ENCODE results near the gene OSTF1.

Gene OSTF1

DNA sequence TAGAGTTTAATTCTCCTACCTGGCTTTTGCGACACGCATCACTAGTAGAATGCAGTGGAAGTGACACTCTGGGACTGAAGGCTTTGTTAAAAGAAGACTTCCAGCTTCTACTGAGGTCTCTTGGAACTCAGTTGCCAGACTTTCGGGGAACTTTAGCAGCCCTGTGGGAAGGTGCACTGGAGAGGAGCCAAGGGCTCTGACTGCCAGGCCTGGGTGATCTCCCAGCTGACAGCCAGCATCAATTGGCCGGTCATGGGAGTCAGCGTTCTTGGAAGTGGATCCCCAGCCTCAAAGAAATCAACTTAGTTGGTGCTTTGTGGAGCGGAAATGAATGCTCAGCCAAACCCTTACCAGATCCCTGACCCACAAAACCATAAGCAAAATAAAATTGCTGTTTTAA, 87.1 kb downstream of the OSTF1 start:
- no peaks in the 10 kb centered on the region for H3K27me3 Mint-ChIP-seq (ENCODE audit: low read depth)
- H3K9me3 Mint-ChIP-seq: no peaks in the 10 kb centered on the region
- no peak overlapping the region for H3K27ac Mint-ChIP-seq
- peaks cover 24% of the 10 kb centered on the region for H3K4me1 Mint-ChIP-seq (ENCODE audit: low read depth)
- H3K36me3 Mint-ChIP-seq (ENCODE audit: low read depth): peaks cover 26% of the 10 kb centered on the region
- H3K4me3 Mint-ChIP-seq: no peak overlapping the region
- no peak for DNase-seq (ENCODE audit: low spot score)

DNA sequence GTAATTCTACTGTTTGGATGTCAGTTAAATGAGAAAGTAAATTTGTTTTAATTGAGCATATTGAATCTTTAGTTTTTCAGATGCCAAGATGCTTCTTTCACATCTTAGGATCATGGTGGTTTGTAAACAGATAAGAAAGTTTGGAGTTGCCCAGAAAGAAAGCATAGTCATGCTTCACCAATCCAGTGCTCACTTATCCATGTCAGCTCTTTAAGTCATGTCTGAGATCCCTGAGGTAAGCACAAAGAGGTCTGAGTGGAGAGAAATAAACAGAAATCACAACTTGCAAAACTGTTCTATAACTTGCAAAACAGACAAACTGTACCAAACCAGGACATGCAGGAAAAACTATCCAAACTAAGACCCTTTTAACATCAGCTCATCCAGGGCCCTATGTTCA, 87.7 kb downstream of the OSTF1 start:
- no peak for DNase-seq (ENCODE audit: low spot score)
- H3K27me3 Mint-ChIP-seq (ENCODE audit: low read depth): no peaks in the 10 kb centered on the region
- no peaks in the 10 kb centered on the region for H3K9me3 Mint-ChIP-seq
- no peak overlapping the region for H3K27ac Mint-ChIP-seq
- peaks cover 18% of the 10 kb centered on the region for H3K4me1 Mint-ChIP-seq (ENCODE audit: low read depth)
- H3K36me3 Mint-ChIP-seq (ENCODE audit: low read depth): peaks cover 20% of the 10 kb centered on the region
- no peak overlapping the region for H3K4me3 Mint-ChIP-seq

DNA sequence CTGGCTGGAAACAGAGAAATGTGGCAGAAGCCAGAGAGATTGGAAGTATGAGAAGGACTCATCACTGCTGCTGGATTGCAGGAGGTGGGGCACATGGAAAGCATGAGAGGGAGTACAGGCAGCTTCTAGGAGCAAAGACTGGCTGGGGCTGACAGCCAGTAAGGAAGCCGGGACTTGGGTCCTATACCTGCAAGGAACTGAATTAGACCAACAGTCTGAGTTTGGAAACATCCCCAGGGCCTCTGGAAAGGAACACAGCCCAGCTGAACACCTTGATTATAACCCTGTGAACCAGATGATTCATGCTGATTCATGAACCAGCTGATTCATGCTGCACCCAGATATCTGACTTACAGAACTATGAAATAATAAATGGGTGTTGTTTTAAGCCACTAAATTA, 93.4 kb downstream of the OSTF1 start:
- Mint-ChIP-seq H3K9me3 (no peaks in the 10 kb centered on the region), H3K4me3 (no peak overlapping the region)
- DNase-seq (ENCODE audit: low spot score): no peak

DNA sequence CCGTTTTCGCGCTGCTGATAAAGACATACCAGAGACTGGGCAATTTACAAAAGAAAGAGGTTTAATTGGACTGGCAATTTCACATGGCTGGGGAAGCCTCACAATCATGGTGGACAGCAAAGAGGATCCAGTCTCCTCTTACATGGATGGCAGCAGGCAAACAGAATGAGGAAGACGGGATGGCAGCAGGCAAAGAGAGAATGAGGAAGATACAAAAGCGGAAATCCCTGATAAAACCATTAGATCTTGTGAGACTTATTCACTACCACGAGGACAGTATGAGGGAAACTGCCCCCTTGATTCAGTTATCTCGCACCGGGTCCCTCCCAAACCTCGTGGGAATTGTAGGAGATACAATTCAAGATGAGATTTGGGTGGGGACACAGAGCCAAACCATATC, 95.0 kb downstream of the OSTF1 start:
- H3K9me3 Mint-ChIP-seq: no peaks in the 10 kb centered on the region
- H3K4me3 Mint-ChIP-seq: no peak overlapping the region
- H3K36me3 Mint-ChIP-seq (ENCODE audit: low read depth): peaks cover 5% of the 10 kb centered on the region
- peaks cover 21% of the 10 kb centered on the region for H3K4me1 Mint-ChIP-seq (ENCODE audit: low read depth)
- H3K27me3 Mint-ChIP-seq (ENCODE audit: low read depth): no peaks in the 10 kb centered on the region
- no peak for DNase-seq (ENCODE audit: low spot score)
- H3K27ac Mint-ChIP-seq: peak overlapping the region; percentile 26

More for the DNA sequence above, 93.4 kb downstream of the OSTF1 start:
- Mint-ChIP-seq H3K27me3 (ENCODE audit: low read depth) (no peaks in the 10 kb centered on the region), H3K27ac (no peak overlapping the region), H3K4me1 (ENCODE audit: low read depth) (peaks cover 15% of the 10 kb centered on the region), H3K36me3 (ENCODE audit: low read depth) (peaks cover 5% of the 10 kb centered on the region)

DNA sequence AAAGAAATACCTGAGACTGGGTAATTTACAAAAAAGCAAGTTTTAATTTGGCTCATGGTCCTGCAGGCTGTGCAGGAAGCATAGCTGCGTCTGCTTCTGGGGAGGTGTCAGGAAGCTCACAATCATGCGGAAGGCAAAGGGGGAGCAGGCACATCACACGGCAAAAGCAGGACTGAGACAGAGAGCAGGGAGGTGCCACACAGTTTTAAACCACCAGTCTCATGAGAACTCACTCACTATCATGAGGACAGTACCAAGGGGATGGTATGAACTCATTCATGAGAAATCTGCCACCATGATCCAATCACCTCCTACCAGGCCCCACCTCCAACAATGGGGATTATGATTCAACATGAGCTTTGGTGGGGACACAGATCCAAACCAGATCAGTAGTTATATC, 96.2 kb downstream of the OSTF1 start:
- H3K9me3 Mint-ChIP-seq: no peaks in the 10 kb centered on the region
- H3K27me3 Mint-ChIP-seq (ENCODE audit: low read depth): no peaks in the 10 kb centered on the region
- H3K4me3 Mint-ChIP-seq: no peak overlapping the region
- H3K27ac Mint-ChIP-seq: peak overlapping the region; percentile 31
- H3K36me3 Mint-ChIP-seq (ENCODE audit: low read depth): peaks cover 4% of the 10 kb centered on the region
- peaks cover 24% of the 10 kb centered on the region for H3K4me1 Mint-ChIP-seq (ENCODE audit: low read depth)
- DNase-seq (ENCODE audit: low spot score): no peak

DNA sequence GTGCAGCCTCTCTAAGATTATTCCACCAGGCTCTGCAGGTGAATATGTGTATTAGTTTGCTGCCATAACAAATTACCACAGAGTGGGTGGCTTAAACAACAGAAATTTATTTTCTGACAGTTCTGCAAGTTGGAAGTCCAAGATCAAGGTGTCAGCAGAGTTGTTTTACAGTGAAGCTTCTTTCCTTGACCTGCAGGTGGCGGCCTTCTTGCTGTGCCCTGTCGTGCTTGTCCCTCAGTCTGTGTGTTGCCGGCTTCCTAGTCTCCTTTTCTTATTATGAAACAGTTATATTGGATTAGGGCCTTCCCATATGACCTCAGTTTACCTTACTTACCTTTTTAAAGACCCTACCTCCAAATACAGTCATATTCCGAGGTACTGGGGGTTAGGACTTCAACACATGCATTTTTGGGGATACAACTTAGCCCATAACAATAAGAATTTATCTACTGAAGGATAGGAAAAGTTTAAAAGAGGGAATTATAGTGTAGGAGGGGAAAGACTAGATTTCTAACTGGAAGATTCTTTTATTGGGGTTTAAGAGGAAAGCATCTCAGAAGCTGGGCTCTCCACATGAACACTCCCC, 97.4 kb downstream of the OSTF1 start:
- DNase-seq (ENCODE audit: low spot score): peak; percentile 15
- Mint-ChIP-seq H3K9me3 (no peaks in the 10 kb centered on the region), H3K4me3 (no peak overlapping the region), H3K27me3 (ENCODE audit: low read depth) (no peaks in the 10 kb centered on the region), H3K4me1 (ENCODE audit: low read depth) (peaks cover 25% of the 10 kb centered on the region), H3K36me3 (ENCODE audit: low read depth) (peaks cover 4% of the 10 kb centered on the region), H3K27ac (no peak overlapping the region)

DNA sequence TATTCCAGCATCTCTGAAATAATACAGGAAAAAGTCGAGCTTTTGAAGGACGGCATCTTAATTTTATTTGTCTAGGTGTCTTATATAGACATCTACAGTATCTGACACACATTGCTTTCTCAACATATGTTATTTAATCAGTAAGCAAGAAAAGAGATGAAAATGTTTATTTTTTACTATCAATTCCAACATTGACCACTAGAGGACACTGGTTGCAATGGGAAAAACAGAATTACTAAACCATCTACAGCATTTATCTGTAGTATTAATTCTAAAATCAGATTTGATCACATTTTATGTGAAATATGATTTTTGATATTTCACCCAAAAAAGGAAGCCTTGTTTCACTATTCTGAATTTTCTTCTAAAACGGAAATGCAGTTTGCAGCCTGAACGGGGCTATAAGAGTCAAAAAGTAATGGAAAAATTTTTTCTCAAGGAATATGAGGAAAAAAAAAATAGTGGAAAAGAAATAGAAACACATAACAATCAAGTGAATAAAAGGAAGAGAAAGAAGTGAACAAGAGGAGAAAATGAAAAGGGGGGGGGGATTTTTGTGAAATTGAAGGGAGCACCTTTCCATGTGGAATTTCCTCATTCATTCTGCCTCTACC, 98.6 kb downstream of the OSTF1 start:
- no peak for DNase-seq (ENCODE audit: low spot score)
- H3K4me1 Mint-ChIP-seq (ENCODE audit: low read depth): peaks cover 25% of the 10 kb centered on the region
- no peaks in the 10 kb centered on the region for H3K27me3 Mint-ChIP-seq (ENCODE audit: low read depth)
- H3K4me3 Mint-ChIP-seq: no peak overlapping the region
- no peak overlapping the region for H3K27ac Mint-ChIP-seq
- peaks cover 4% of the 10 kb centered on the region for H3K36me3 Mint-ChIP-seq (ENCODE audit: low read depth)
- H3K9me3 Mint-ChIP-seq: no peaks in the 10 kb centered on the region

DNA sequence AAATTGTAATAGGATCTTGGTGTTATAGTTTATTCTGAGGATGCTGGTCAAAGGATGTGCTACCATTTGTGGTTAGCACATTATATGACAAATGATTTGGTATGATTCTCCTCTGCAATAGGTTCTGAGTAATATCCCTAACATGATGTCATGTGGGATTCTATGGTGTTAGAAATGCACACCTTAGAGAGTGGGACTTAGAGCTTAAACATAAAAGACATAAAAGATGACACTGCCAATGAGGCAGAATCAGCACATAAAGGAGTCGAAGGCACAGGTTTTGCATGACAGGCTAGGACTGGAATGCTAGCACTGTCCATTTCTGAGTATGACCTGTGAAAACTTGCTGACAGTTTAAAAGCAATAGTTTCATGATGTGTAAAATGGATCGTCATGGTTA, 100.4 kb downstream of the OSTF1 start:
- Mint-ChIP-seq H3K4me1 (ENCODE audit: low read depth) (peaks cover 25% of the 10 kb centered on the region), H3K27me3 (ENCODE audit: low read depth) (peaks cover 2% of the 10 kb centered on the region), H3K36me3 (ENCODE audit: low read depth) (peaks cover 1% of the 10 kb centered on the region), H3K9me3 (no peaks in the 10 kb centered on the region), H3K4me3 (no peak overlapping the region), H3K27ac (no peak overlapping the region)
- DNase-seq (ENCODE audit: low spot score): no peak

DNA sequence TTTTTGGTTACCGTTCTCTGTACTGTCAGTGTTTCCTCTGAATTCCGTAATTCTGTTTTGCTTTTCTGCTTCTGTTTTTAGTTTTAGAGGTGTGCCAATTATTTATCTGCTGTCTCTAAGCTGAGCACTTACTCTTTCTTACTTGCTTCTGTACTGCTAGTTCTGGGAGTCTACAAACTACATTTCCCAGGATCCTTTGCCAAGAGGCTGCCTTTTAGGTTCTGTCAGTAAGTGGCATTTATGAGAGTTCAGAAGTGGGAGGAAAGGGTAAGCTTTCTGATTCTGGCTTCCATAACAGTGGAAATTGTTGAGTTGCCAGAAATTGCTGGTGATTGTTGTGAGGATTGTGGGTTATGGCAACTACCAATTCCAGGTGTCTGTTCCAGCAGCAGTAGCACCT, 102.4 kb downstream of the OSTF1 start:
- H3K36me3 Mint-ChIP-seq (ENCODE audit: low read depth): no peaks in the 10 kb centered on the region
- no peak overlapping the region for H3K4me3 Mint-ChIP-seq
- no peak overlapping the region for H3K27ac Mint-ChIP-seq
- no peak for DNase-seq (ENCODE audit: low spot score)
- H3K9me3 Mint-ChIP-seq: no peaks in the 10 kb centered on the region
- H3K4me1 Mint-ChIP-seq (ENCODE audit: low read depth): peaks cover 14% of the 10 kb centered on the region
- H3K27me3 Mint-ChIP-seq (ENCODE audit: low read depth): peaks cover 12% of the 10 kb centered on the region
